GM21390 (cell line): Measurements from ENCODE around the gene LIN7B.
"Not testable (repeated sequence)": the region's sequence is repeated elsewhere in the genome, so short reads cannot be mapped to it uniquely, and the experiment has no call there.

Experiments used
- ATAC-seq: cut with Tn5 transposase; IDR thresholded peaks from one replicate; pipeline ENCODE4 v1.9.1; 2021; ENCODE audit not compliant: unreplicated experiment

The LIN7B gene

GRCh38 chr19:49113762-49114629, at the start of gene LIN7B:
TSS of gene LIN7B (plus strand) at chr19:49114370. CDS start at chr19:49114405, 35 bp downstream.
- ATAC-seq: no peak

GRCh38 chr19:49064768-49065611, 49.2 kb upstream of the LIN7B start, which contains the start of gene NTF4:
TSS of gene NTF4 (minus strand) at chr19:49064818. CDS start at chr19:49061997, 2,821 bp downstream.
- no peak for ATAC-seq

GRCh38 chr19:49065905-49066512, 48.2 kb upstream of the LIN7B start:
- no peak for ATAC-seq

- ATAC-seq: no peak
Measured at GRCh38 chr19:49067554-49067953, 46.6 kb upstream of the LIN7B start.

GRCh38 chr19:49069026-49069425, 45.1 kb upstream of the LIN7B start:
- ATAC-seq: no peak

GRCh38 chr19:49070416-49070815, 43.8 kb upstream of the LIN7B start:
- ATAC-seq: no peak

GRCh38 chr19:49071860-49072547, 42.2 kb upstream of the LIN7B start:
- no peak for ATAC-seq

GRCh38 chr19:49073514-49074378, 40.4 kb upstream of the LIN7B start:
- ATAC-seq: no peak

- not testable (repeated sequence) for ATAC-seq
Measured at GRCh38 chr19:49074869-49075268, 39.3 kb upstream of the LIN7B start.

GRCh38 chr19:49080392-49080791, 33.8 kb upstream of the LIN7B start:
- no peak for ATAC-seq

- ATAC-seq: no peak
Measured at GRCh38 chr19:49081273-49081672, 32.9 kb upstream of the LIN7B start.

- ATAC-seq: no peak
Measured at GRCh38 chr19:49084206-49085019, 29.8 kb upstream of the LIN7B start.

- peak; percentile 76 for ATAC-seq
Measured at GRCh38 chr19:49085020-49085867, 28.9 kb upstream of the LIN7B start, which contains the start of gene SNRNP70. TSS of gene SNRNP70 (plus strand) at chr19:49085451. CDS start at chr19:49086415, 964 bp downstream.

- no peak for ATAC-seq
Measured at GRCh38 chr19:49085868-49086232, 28.3 kb upstream of the LIN7B start.

GRCh38 chr19:49086296-49086695, 27.9 kb upstream of the LIN7B start:
- no peak for ATAC-seq

GRCh38 chr19:49091391-49092038, 22.7 kb upstream of the LIN7B start:
- no peak for ATAC-seq

GRCh38 chr19:49092686-49093085, 21.5 kb upstream of the LIN7B start:
- no peak for ATAC-seq
